ENCODE results near the gene KDM5D.

KDM5D gene

DNA sequence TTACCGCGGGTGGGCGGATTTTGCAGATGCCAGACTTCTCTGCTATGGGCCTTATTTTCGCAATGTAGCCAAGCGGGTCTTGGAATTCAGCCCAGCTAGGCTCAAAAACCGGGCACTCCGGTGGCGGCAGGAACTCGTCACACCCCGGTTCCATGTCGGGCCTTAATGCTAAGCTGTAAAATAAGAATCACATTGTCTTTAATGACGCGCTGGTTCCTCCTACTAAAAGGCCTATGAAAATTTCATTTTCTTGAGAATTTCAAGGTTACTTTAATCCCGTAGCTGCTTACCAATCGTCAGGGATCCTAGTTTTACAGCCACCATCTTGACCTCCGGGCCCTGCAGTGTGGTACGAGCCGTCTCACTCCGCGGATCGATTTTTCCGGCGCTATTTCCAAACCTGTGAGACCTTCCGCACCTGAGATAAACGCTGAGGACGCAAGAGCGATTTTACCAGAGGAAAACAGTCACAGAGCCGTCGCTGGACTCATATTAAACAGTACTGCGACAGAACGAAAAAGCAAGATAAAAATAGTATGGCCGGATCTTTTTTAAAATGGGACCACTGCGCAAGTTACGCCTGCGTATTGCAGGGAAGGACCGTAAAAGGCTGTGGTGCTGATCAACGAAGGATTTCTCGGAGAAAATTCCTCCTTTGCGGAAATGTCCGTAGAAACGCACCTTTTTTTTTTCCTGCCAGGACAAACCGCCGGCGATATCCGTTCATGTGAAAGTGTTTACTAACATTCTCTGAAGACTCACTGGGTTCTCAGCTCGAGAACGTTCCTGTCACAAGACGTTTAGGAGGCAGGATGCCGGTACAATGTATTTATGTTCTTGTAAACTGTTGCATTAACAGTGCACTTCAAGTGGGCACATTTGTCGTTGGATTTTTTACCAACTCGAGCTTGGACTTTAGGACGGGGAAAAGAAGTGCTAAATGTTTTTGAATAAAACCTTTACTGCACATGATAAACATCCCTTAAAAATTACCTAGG, at the start of gene KDM5D:
Gene KDM5D, minus strand, starts transcription at position 346 of the 998 bp plus-strand sequence. Its CDS starts 192 bp downstream, at position 154.
- DNase-seq = peak; percentile 76

DNA sequence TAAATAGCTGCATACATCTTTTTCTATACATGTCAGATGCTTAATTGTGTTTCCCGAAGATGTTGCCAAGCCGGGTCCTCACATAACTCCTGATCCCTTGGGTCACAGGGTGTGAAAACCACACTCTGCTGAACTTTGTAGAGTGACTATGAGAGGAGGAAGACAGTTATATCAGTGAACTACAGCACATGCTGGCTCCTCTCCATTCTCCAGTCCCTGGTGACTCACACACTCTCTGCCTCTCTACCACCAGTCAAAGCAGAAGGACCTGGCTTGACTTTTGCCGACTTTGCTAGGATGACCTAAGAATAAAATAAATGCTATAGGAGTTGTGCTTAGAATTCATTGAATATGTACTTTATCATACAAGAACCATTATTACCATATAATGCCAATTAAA, 23.8 kb upstream of the KDM5D start:
- DNase-seq = no peak

DNA sequence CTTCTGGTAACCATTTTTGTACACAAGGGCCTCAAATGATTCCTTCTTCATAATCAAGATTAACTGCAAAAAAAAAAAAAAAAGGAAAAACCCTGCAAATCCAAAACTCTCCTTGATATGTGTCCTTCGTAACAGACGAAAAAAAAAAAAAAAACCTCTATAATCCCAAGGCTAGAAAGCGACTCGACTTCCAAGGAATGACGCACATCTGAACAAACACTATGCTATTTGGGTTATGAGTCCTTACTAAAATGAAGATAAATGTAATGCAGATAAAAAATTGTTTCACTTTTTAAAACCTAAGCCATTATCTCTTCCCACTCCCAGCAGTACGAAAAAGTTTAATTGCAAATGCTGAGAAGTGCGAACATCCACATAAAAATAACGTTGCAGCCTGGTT, 1.2 kb downstream of the KDM5D start:
- DNase-seq = no peak

DNA sequence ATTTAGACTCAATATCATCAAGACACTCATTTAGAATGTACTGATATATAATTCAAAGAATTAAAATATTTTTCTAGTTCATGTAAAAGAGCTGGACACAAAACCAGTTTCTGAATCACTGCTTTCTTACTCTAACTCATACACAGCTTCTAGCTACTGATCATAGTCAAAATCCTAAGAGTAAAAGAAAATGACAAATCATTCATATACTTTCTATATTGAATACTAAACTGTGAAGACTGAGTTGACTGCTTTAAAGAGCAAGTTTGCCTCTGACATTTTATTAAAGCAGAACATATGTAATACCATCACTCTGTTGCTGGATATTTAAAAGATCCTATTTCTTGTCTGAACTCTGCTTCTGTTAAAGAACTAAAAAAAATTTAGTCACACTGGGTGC, 2.4 kb downstream of the KDM5D start:
- DNase-seq = no peak

DNA sequence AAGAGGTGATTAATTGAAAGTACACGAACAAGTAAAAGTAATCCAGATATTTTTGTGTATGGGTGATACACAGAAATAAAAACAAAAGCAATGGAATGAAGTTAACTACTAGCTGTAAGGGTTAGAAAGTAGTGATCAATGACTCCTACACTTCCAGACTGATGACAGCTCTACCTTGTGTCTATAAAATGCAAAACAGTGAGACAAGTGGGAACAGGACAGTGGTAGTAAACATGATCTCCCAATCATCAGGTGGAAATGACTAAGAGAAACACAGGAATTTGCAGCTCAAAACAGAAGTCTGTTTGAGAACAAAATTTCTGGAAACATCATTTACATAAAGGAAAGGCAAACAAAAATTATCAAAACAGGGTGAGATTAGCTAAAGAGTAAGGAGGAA, 10.1 kb downstream of the KDM5D start:
- no peak for DNase-seq

DNA sequence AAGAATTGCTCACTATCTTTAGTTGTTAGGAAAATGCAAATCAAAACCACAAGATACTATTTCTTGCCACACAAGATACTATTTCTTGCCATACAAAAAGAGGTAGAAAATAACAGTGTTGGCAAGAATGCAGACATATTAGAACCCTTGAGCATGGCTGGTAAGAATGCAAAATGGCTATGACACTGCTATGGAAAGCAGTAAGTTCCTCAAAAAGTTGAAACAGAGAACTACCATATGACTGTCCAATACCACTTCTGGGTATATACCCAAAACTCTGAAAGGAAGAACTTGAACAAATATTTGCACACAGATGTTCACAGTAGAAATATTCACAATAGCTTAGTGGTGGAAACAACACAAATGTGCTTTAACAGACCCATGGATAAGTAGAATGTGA, 26.6 kb downstream of the KDM5D start:
- no peak for DNase-seq

DNA sequence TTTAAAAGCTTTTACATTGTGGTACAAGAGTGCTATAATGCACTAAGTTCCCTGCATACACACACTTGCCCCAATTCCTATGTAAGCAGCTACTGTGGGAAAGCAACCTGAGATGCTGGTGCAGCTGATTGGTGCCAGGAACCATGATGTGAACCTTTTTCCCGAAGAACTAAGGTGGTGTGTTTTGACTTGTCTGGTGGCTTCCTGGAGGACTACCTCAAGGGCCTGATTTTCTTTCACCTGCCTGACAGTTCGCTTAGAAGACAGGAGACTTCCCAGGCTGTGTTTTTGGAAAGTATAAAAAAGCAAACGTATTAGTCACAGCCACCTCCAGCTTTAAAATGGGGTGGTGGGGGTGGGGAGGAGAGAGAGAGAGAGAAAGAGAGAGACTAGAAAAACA, 27.4 kb downstream of the KDM5D start:
- DNase-seq = no peak

DNA sequence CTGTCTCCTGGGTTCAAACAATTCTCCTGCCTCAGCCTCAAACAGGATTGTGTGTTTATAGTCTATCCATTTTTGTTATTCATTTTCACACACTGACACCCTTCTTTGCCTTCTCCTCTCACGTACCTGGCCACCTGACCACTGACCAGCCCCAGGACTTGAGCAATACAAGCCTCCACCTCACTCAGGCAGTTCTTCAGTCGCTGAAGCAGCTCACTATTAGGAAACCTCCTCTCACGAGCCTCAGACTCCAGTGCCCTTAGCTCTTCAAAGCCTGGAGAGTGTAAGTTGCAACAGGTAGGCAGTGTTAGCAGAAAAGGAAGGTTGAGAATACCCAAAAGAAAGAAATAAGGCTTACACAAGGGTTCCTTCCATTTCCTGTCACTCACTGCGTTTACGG, 29.3 kb downstream of the KDM5D start:
- DNase-seq = no peak

DNA sequence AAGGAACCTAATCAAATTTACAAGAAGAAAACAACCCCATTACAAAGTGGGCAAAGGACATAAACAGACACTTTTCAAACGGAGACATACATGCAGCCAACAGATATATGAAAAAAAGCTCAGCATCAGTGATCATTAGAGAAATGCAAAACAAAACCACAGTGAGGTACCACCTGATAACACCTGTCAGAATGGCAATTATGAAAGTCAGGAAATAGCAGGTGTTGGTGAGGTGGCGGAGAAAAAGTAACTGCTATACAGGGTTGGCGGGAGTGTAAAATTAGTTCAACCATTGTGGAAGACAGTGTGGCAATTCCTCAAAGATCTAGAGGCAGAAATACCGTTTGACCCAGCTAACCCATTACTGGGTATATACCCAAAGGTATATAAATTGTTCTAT, 31.1 kb downstream of the KDM5D start:
- peak; percentile 7 for DNase-seq

DNA sequence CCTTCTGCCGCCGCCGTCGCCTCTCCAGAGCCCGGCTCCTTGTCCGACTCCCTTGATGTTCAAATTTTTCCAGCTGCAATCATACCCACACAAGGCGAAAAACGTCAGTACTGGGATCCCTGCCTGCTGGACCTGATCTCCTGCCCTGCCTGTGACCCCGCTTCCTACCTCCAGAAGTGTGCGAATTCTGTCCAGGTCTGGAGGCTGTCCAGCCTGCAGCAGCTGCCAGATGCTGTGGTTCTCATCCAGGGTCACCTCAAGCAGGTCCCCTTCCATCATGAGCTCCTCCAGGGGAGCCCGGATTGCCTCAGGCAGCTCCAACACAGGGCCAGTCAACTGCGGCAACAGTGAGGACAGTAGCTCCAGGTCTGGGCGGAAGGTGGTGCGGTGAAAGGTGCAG, 38.3 kb downstream of the KDM5D start:
- DNase-seq = no peak

DNA sequence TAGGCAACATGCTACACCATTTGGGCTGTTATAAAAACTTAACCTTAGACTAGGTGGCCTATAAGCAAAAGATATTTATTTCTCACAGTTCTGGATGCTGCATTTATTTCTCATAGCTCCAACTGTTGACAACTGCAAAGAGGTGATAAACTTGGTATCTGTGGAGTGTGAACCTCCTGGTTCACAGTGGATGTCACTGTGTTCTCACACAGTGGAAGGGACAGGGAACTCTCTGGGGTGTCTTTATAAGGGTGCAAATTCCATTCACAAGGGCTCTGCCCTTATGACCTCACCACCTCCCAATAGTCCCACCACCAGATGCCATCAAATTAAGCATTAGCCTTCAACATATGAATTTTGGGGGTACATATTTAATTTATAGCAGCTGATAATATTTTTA, 46.0 kb downstream of the KDM5D start:
- DNase-seq = no peak

DNA sequence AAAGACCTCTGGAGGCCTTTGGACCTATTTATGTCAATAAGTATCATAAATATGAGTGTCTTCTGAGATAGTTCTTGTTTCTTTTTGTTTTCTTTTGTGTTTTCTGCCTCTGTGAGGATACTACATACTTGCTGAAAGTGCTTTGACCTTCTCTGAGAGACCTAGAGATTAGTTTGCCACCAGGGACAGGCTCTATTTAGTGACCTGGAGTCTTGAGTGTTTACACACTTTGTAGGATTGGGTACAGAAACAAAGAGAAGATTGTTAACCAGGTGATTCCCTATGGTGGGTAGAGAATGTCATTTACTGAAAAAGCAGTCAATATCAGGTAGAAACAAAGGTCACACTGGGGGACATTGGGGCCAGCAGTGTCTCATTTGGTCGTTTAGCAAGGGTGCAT, 63.7 kb downstream of the KDM5D start:
- no peak for DNase-seq
